ENCODE results near the gene CENPE. TPM values are rescaled to one million over a fixed set of nuclear protein-coding genes. Genes with fewer than 3 reads are reported as not detected.

CENPE gene
- total and polyA plus RNA-seq, 2 of the 4 experiments (the other 2 are of a cell fraction), result 3.7 to 14.5 TPM

GRCh38 chr4:103097112-103097511 is 101.0 kb downstream of the CENPE start:
- Histone ChIP-seq H2BK120ac (ENCODE audit: low read depth, low read length) (no peak overlapping the region), H3K4ac (ENCODE audit: low read depth, low read length) (no peak overlapping the region), H3K27ac (ENCODE audit: insufficient read depth, low read length) (no peak overlapping the region), H3K9me3 (ENCODE audit: control insufficient read depth, insufficient read depth, low read length) (no peaks in the 10 kb centered on the region), H4K5ac (ENCODE audit: low read depth, low read length) (no peak overlapping the region), H3K23ac (ENCODE audit: low read depth, low read length) (no peak overlapping the region), H3K36me3 (ENCODE audit: control insufficient read depth, insufficient read depth, low read length) (peaks cover 2% of the 10 kb centered on the region; the same call in 1 of the 2 replicates), H2AK5ac (ENCODE audit: low read depth, low read length) (no peak overlapping the region), H4K8ac (ENCODE audit: low read depth in 2 of 2, low read length in 2 of 2) (no peak overlapping the region), H3K18ac (ENCODE audit: low read depth, low read length) (no peak overlapping the region), H3K4me1 (ENCODE audit: control insufficient read depth, insufficient read depth, low read length) (peaks cover 5% of the 10 kb centered on the region), H4K20me1 (ENCODE audit: insufficient read depth, low read length) (no peaks in the 10 kb centered on the region), H3K4me2 (ENCODE audit: low read depth, low read length) (no peak overlapping the region), H2BK15ac (ENCODE audit: low read depth, low read length) (no peak overlapping the region), H3K14ac (replicated peaks; ENCODE audit: low read depth, low read length) (no peak overlapping the region), H2BK20ac (ENCODE audit: low read depth, low read length) (no peak overlapping the region), H3K4me3 (ENCODE audit: insufficient read depth, low read depth, low read length) (no peak overlapping the region), H2AFZ (replicated peaks; ENCODE audit: low read length, poor library complexity) (no peak overlapping the region), H3K27me3 (ENCODE audit: control insufficient read depth, insufficient read depth, low read length) (no peaks in the 10 kb centered on the region), H3K9ac (ENCODE audit: low read depth, low read length) (no peak overlapping the region), H3K56ac (ENCODE audit: extremely low read depth, insufficient read depth, low read length) (no peak overlapping the region), H3K9me1 (ENCODE audit: insufficient read depth, low read length) (peaks cover 4% of the 10 kb centered on the region), H2AK9ac (replicated peaks; ENCODE audit: low read depth, low read length, poor library complexity) (no peak overlapping the region), H2BK5ac (ENCODE audit: low read depth, low read length, poor library complexity, severe bottlenecking) (no peak overlapping the region), H4K91ac (ENCODE audit: insufficient read depth, low read depth, low read length) (no peak overlapping the region), H3K79me1 (ENCODE audit: low read depth in 1 of 2, low read length in 2 of 2) (peaks cover 15 to 21% of the 10 kb centered on the region in 2 experiments)
- BruUV-seq (replicated peaks), result no TSS peak
- dilution Hi-C loops (cut with HindIII; ENCODE audit: low sequenced_read_pairs, unreplicated experiment), result no loop called here
- intact Hi-C loops (cut with micrococcal nuclease), result loop anchor here (10.0 kb wide), 1 partner anchor 752 kb away; the partner anchor contains the start of gene SLC39A8
- no CpG with 5 or more reads among the region's 2 CpGs for WGBS, 2 experiments (ENCODE audit: extremely low coverage in 2 of 2, insufficient read length in 1 of 2)
- in situ Hi-C loops (cut with MboI; ENCODE audit: low sequenced_read_pairs), result loop anchor here (10.0 kb wide), 1 partner anchor 652 kb away; no protein-coding TSS in a partner anchor
- TF ChIP-seq POLR2A (IDR thresholded peaks at IDR 0.05; ENCODE audit: low read depth, low read length) (no peak), MXI1 (IDR thresholded peaks at IDR 0.05; ENCODE audit: borderline replicate concordance, low read depth, low read length) (no peak), CEBPB (IDR thresholded peaks at IDR 0.05; ENCODE audit: low read depth, low read length) (no peak), RCOR1 (IDR thresholded peaks at IDR 0.05; ENCODE audit: insufficient replicate concordance, low read length) (no peak), FOS (IDR thresholded peaks at IDR 0.05; ENCODE audit: low read depth, low read length) (no peak), USF2 (IDR thresholded peaks at IDR 0.05; ENCODE audit: low read depth, low read length) (no peak), NFE2L2 (IDR thresholded peaks at IDR 0.05; ENCODE audit: low read depth, low read length) (no peak), MAFK (IDR thresholded peaks at IDR 0.05; ENCODE audit: low read depth, low read length) (no peak), SMC3 (IDR thresholded peaks at IDR 0.05; ENCODE audit: low read depth, low read length) (no peak), MAZ (IDR thresholded peaks at IDR 0.05; ENCODE audit: borderline replicate concordance, low read depth, low read length) (no peak), ELK1 (IDR thresholded peaks at IDR 0.05; ENCODE audit: borderline replicate concordance, low read depth, low read length) (no peak), CHD1 (IDR thresholded peaks at IDR 0.05; ENCODE audit: low read depth, low read length) (no peak), RFX5 (IDR thresholded peaks at IDR 0.05; ENCODE audit: low read depth, low read length) (no peak), RAD21 (IDR thresholded peaks at IDR 0.05; ENCODE audit: low read length) (no peak), CTCF (conservative IDR thresholded peaks at IDR 0.05; ENCODE audit: low read depth, low read length) (no peak), BHLHE40 (IDR thresholded peaks at IDR 0.05; ENCODE audit: low read depth, low read length) (no peak)
- ChIA-PET CTCF (interaction anchor here (0.8 kb wide), 1 partner anchor 22 kb away, joined by 3 read pairs; no protein-coding TSS in a partner anchor), POLR2A (ENCODE audit: unreplicated experiment) (no interaction called here)
- no peak for DNase-seq
- ATAC-seq (ENCODE audit: low read depth), result no peak
